H1 (cell line): ENCODE measurements around the gene CDH19.

Experiments
- POLR2AphosphoS5 ChIP-seq: IDR thresholded peaks from 2 replicates; pipeline ENCODE4 v1.6.1; 2011; ENCODE audit warnings: low read depth, low read length
- SIRT6 ChIP-seq: IDR thresholded peaks from one replicate; pipeline ENCODE4 v1.7.1; 2012; ENCODE audit warnings: low read length, inconsistent platforms

- TF ChIP-seq SIRT6 (no peak), POLR2AphosphoS5 (no peak)
Observed at GRCh38 chr18:66630831-66631230, 26.9 kb upstream of the CDH19 start.
